Endothelial cell of umbilical vein (primary cell): ENCODE data around the gene SIRT4. TPM values are rescaled to one million over a fixed set of nuclear protein-coding genes. Genes with fewer than 3 reads are reported as not detected.

Experiments
- BruUV-seq: library from RNA; stranded (reverse); fragments of 400-500 nt; replicated peaks from 2 replicates; lab custom pipeline; 2021; lab: Mats Ljungman, UMichigan
- CTCF ChIA-PET: fragments of 300-600, 350-600 bp; sonication (Branson Sonifier 250); formaldehyde crosslinking; loops from one replicate; lab custom pipeline; 2021; ENCODE audit warnings: antibody characterized with exemption, inconsistent platforms; lab: Charles Lee
- POLR2A ChIA-PET: fragments of 300-600, 350-600 bp; sonication (Branson Sonifier 250); formaldehyde crosslinking; loops from one replicate; lab custom pipeline; 2021; ENCODE audit warnings: antibody characterized with exemption, inconsistent platforms; lab: Charles Lee
- DNase-seq: peaks from one replicate; pipeline ENCODE4 v3.0.0-alpha.2; 2011; ENCODE audit warnings: low read depth, low spot score
- FAIRE-seq: peaks from 2 replicates; lab custom pipeline; 2011; peaks lifted over from hg19 to GRCh38; lab: Jason Lieb, UNC
- H2AFZ ChIP-seq: 2 replicates; pipeline ENCODE4 v1.6.0; 2012; ENCODE audit warnings: low read depth, low read length, control low read depth, inconsistent platforms
- H3K27ac ChIP-seq: 2 replicates; pipeline ENCODE4 v1.5.1; 2011; ENCODE audit warnings: low read depth, mild to moderate bottlenecking, control low read depth, low read length, moderate library complexity; ENCODE audit not compliant: insufficient read depth
- H3K27me3 ChIP-seq, 2 experiments: 2 replicates each; pipeline versions ENCODE4 v1.6.0 to v1.6.1; 2011; ENCODE audit warnings: low read length in 2 of 2, mixed read lengths in 1 of 2; ENCODE audit not compliant: control insufficient read depth in 2 of 2, insufficient read depth in 2 of 2
- H3K36me3 ChIP-seq, 2 experiments: 2 replicates in 1 of 2; 3 replicates in 1 of 2; pipeline ENCODE4 v1.5.1; 2011; ENCODE audit warnings: low read length in 2 of 2, mild to moderate bottlenecking in 1 of 2, moderate library complexity in 1 of 2; ENCODE audit not compliant: control insufficient read depth in 2 of 2, insufficient read depth in 2 of 2; ENCODE audit errors: extremely low read depth in 1 of 2
- H3K4me1 ChIP-seq: 3 replicates; pipeline ENCODE4 v1.5.1; 2011; ENCODE audit warnings: mild to moderate bottlenecking, low read length; ENCODE audit not compliant: control insufficient read depth, insufficient read depth; ENCODE audit errors: extremely low read depth
- H3K4me2 ChIP-seq: 2 replicates; pipeline ENCODE4 v1.6.1; 2011; ENCODE audit warnings: low read length, control low read depth, mixed read lengths; ENCODE audit not compliant: insufficient read depth
- H3K4me3 ChIP-seq, 3 experiments: fragments of 200-600 bp in 1 of 3; sonication (generic), shearing (Covaris generic) in 1 of 3; replicated peaks in 1 of 3; 2 replicates each; pipeline ENCODE4 v1.5.1; 2011 to 2016; ENCODE audit warnings: control low read depth in 3 of 3, low read length in 3 of 3, mild to moderate bottlenecking in 2 of 3, inconsistent platforms in 1 of 3, low read depth in 1 of 3, moderate library complexity in 1 of 3; ENCODE audit not compliant: insufficient read depth in 1 of 3
- H3K79me2 ChIP-seq: 2 replicates; pipeline ENCODE4 v1.6.0; 2012; ENCODE audit warnings: low read length, inconsistent platforms; ENCODE audit not compliant: control insufficient read depth, insufficient read depth
- H3K9ac ChIP-seq: replicated peaks from 2 replicates; pipeline ENCODE3; 2011; ENCODE audit warnings: low read length, control low read depth; ENCODE audit not compliant: insufficient read depth; ENCODE audit errors: extremely low read depth
- H3K9me1 ChIP-seq: replicated peaks from 3 replicates; pipeline ENCODE4 v1.6.0; 2011; ENCODE audit warnings: mild to moderate bottlenecking, low read length; ENCODE audit not compliant: control insufficient read depth, insufficient read depth; ENCODE audit errors: extremely low read depth
- H3K9me3 ChIP-seq: replicated peaks from 2 replicates; pipeline ENCODE4 v1.5.1; 2012; ENCODE audit warnings: low read length, inconsistent platforms; ENCODE audit not compliant: control insufficient read depth, insufficient read depth
- H4K20me1 ChIP-seq: replicated peaks from 2 replicates; pipeline ENCODE3; 2011; ENCODE audit warnings: mild to moderate bottlenecking, low read length; ENCODE audit not compliant: control insufficient read depth, insufficient read depth; ENCODE audit errors: extremely low read depth
- EZH2 ChIP-seq: IDR thresholded peaks from 2 replicates; pipeline ENCODE4 v1.6.1; 2012; ENCODE audit warnings: borderline replicate concordance, low read depth, mild to moderate bottlenecking, moderate library complexity, low read length, inconsistent platforms; ENCODE audit not compliant: severe bottlenecking
- FOS ChIP-seq: IDR thresholded peaks from 2 replicates; pipeline ENCODE4 v1.6.1; 2011; ENCODE audit warnings: mild to moderate bottlenecking, low read length, moderate library complexity, borderline replicate concordance; ENCODE audit not compliant: insufficient read depth
- GATA2 ChIP-seq: IDR thresholded peaks from 2 replicates; pipeline ENCODE4 v1.7.0; 2011; ENCODE audit warnings: low read depth, mild to moderate bottlenecking, moderate library complexity, mixed read lengths, low read length; ENCODE audit not compliant: insufficient read length, insufficient read depth
- JUN ChIP-seq: IDR thresholded peaks from 2 replicates; pipeline ENCODE4 v1.6.1; 2011; ENCODE audit warnings: borderline replicate concordance, low read depth; ENCODE audit not compliant: insufficient read length, insufficient read depth
- MYC ChIP-seq: IDR thresholded peaks from one replicate; pipeline ENCODE4 v1.6.1; 2011; ENCODE audit warnings: mild to moderate bottlenecking, low read depth, low read length
- POLR2A ChIP-seq: IDR thresholded peaks from 2 replicates; pipeline ENCODE4 v1.6.1; 2012; ENCODE audit warnings: low read depth, mild to moderate bottlenecking, control low read depth, low read length
- POLR2AphosphoS5 ChIP-seq: IDR thresholded peaks from 2 replicates; pipeline ENCODE4 v1.6.1; 2012; ENCODE audit warnings: low read depth, mild to moderate bottlenecking, control low read depth, low read length, moderate library complexity; ENCODE audit not compliant: insufficient read depth
- dilution Hi-C: fragments of 300-500 bp; cut with MboI; formaldehyde crosslinking; loops from one replicate; pipeline ENCODE4 v1.15.0; 2019; ENCODE audit warnings: low sequenced_read_pairs; ENCODE audit not compliant: extremely low pct_ligation_motif_present
- intact Hi-C: fragments of 100-400 bp; cut with micrococcal nuclease; formaldehyde crosslinking; loops from one replicate; pipeline ENCODE4 v1.10.0; 2022
- polyA plus RNA-seq, 4 experiments: library from polyadenylated mRNA; depleted of rRNA in 3 of 4; stranded (reverse) in 3 of 4; unstranded in 1 of 4; fragments of >200 nt; gene quantifications; 2 replicates each; pipeline versions ENCODE4 v1.2.1 to v1.2.3, GENCODE V29; 2011 to 2012; ENCODE audit warnings: missing spikeins in 1 of 4
- total RNA-seq: library from RNA; stranded (reverse); gene quantifications from 2 replicates; pipeline ENCODE4 v1.2.3, GENCODE V29; 2021
- TF ChIP-seq, protein P1 (sequence below), 2 donors: IDR thresholded peaks; 1 replicate in 1 of 2; 2 replicates in 1 of 2; pipeline ENCODE4 v1.5.1; 2011; ENCODE audit warnings: low read length in 2 of 2, mild to moderate bottlenecking in 2 of 2, moderate library complexity in 2 of 2, control low read depth in 1 of 2, inconsistent platforms in 1 of 2, low read depth in 1 of 2; ENCODE audit not compliant: insufficient read depth in 1 of 2; ENCODE audit errors: extremely low read depth in 1 of 2
- TF ChIP-seq, protein P2 (sequence below): IDR thresholded peaks from 2 replicates; pipeline ENCODE4 v1.6.1; 2011; ENCODE audit not compliant: insufficient read depth, insufficient read length

Gene SIRT4
- total and polyA plus RNA-seq, 2 donors (not counting 3 experiments of a cell fraction or from before 2014, with no cell fraction given) = 0.79 to 1.2 TPM

- ChIA-PET POLR2A (interaction anchor here (7.7 to 8.9 kb wide), 2 partner anchors 32 to 60 kb away, joined by 76 to 88 read pairs; partner anchors contain the start of gene RPLP0), CTCF (interaction anchor here (27.7 to 33.5 kb wide), 2 partner anchors 14 to 33 kb away, joined by 906 to 1402 read pairs; no protein-coding TSS in a partner anchor)
- dilution Hi-C loops (no loop called here), intact Hi-C loops (no loop called here)
- Histone ChIP-seq H3K4me3 (no peak overlapping the region), H3K36me3 (peaks cover 0 to 4% of the 10 kb centered on the region in 2 experiments), H4K20me1 (no peaks in the 10 kb centered on the region), H3K9ac (no peak overlapping the region), H3K9me1 (no peaks in the 10 kb centered on the region), H3K27ac (no peak overlapping the region), H3K4me1 (peaks cover 73% of the 10 kb centered on the region), H3K79me2 (peaks cover 91% of the 10 kb centered on the region), H3K27me3 (no peaks in the 10 kb centered on the region), H2AFZ (no peak overlapping the region), H3K4me2 (no peak overlapping the region), H3K9me3 (no peaks in the 10 kb centered on the region)
- DNase-seq (no peak), FAIRE-seq (no peak)
- BruUV-seq = no TSS peak
- TF ChIP-seq MYC (no peak), JUN (no peak), FOS (no peak), EZH2 (no peak), POLR2AphosphoS5 (no peak), POLR2A (no peak), GATA2 (no peak)
- TF ChIP-seq, protein P1, sequence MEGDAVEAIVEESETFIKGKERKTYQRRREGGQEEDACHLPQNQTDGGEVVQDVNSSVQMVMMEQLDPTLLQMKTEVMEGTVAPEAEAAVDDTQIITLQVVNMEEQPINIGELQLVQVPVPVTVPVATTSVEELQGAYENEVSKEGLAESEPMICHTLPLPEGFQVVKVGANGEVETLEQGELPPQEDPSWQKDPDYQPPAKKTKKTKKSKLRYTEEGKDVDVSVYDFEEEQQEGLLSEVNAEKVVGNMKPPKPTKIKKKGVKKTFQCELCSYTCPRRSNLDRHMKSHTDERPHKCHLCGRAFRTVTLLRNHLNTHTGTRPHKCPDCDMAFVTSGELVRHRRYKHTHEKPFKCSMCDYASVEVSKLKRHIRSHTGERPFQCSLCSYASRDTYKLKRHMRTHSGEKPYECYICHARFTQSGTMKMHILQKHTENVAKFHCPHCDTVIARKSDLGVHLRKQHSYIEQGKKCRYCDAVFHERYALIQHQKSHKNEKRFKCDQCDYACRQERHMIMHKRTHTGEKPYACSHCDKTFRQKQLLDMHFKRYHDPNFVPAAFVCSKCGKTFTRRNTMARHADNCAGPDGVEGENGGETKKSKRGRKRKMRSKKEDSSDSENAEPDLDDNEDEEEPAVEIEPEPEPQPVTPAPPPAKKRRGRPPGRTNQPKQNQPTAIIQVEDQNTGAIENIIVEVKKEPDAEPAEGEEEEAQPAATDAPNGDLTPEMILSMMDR (IDR thresholded peaks at IDR 0.05; ENCODE audit: extremely low read depth in 1 of 2, insufficient read depth in 1 of 2, low read depth in 1 of 2, low read length in 2 of 2) = no peak
- TF ChIP-seq, protein P2, sequence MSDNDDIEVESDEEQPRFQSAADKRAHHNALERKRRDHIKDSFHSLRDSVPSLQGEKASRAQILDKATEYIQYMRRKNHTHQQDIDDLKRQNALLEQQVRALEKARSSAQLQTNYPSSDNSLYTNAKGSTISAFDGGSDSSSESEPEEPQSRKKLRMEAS = no peak
Observed at GRCh38 chr12:120260607-120261006, 41.5 kb upstream of the SIRT4 start.
